Calu3 (cell line): ENCODE data around the gene NAV2. TPM values are rescaled to one million over a fixed set of nuclear protein-coding genes. Genes with fewer than 3 reads are reported as not detected.

Experiments used
- BruUV-seq: library from RNA; stranded (reverse); fragments of 400-500 nt; replicated peaks from 2 replicates; lab custom pipeline; 2021; lab: Mats Ljungman, UMichigan
- CTCF ChIA-PET: fragments of 300-600 bp; sonication (Branson Sonifier 250); formaldehyde crosslinking; loops from one replicate; lab custom pipeline; 2022; ENCODE audit warnings: antibody characterized with exemption; lab: Charles Lee
- DNase-seq: peaks from one replicate; pipeline ENCODE4 v3.0.0; 2022
- H3K27ac Mint-ChIP-seq: one replicate; pipeline ENCODE4 v1.8.0; 2022; ENCODE audit warnings: mixed read lengths; ENCODE audit not compliant: unreplicated experiment
- H3K27me3 Mint-ChIP-seq: one replicate; pipeline ENCODE4 v1.8.0; 2022; ENCODE audit warnings: mixed read lengths; ENCODE audit not compliant: unreplicated experiment
- H3K36me3 Mint-ChIP-seq: one replicate; pipeline ENCODE4 v1.8.0; 2022; ENCODE audit warnings: mild to moderate bottlenecking, moderate library complexity, mixed read lengths; ENCODE audit not compliant: insufficient read depth, unreplicated experiment
- H3K4me1 Mint-ChIP-seq: one replicate; pipeline ENCODE4 v1.8.0; 2022; ENCODE audit warnings: mild to moderate bottlenecking, low read depth, mixed read lengths; ENCODE audit not compliant: unreplicated experiment
- H3K4me3 Mint-ChIP-seq: one replicate; pipeline ENCODE4 v1.8.0; 2022; ENCODE audit warnings: mild to moderate bottlenecking, low read depth, moderate library complexity, mixed read lengths; ENCODE audit not compliant: unreplicated experiment
- H3K9me3 Mint-ChIP-seq: one replicate; pipeline ENCODE4 v1.8.0; 2022; ENCODE audit warnings: low read depth, mixed read lengths; ENCODE audit not compliant: unreplicated experiment
- CTCF ChIP-seq: fragments of 200-600 bp; IDR thresholded peaks from one replicate; pipeline ENCODE4 v1.8.0; 2022; ENCODE audit warnings: antibody characterized with exemption; ENCODE audit not compliant: unreplicated experiment
- intact Hi-C: fragments of 100-400 bp; cut with micrococcal nuclease; formaldehyde crosslinking; loops from one replicate; pipeline ENCODE4 v1.10.0; 2022; ENCODE audit not compliant: unreplicated experiment
- total RNA-seq: library from RNA; stranded (reverse); gene quantifications from 2 replicates; pipeline ENCODE4 v1.2.3, GENCODE V29; 2022

The NAV2 gene
- total RNA-seq, 1 experiment from 2014 or later = 21.4 TPM

DNA sequence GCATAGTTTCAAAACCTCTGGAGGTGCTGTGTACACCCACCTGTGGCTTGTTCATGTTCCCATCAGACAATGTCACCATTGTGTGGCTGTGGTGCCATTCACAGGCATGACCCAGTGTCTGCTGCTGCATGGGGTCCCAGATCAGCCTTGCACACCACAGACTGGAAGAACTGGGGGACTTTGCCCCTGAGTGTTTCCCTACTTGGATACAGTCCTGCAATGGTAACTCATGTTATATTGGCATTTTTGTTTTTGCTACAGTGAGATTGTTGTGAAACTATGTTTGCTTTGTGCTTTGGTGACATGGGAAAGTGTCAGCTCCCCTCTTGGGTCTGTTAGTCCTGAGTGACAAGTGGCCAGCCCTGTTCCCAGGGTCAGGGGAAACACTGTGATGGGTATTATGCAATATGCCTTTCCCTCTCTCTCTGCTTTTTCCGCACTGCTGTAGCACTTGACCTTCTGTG is 108.8 kb downstream of the NAV2 start:
- no peak for TF ChIP-seq CTCF
- H3K9me3 Mint-ChIP-seq = no peaks in the 10 kb centered on the region
- no TSS peak for BruUV-seq
- peak; percentile 39 for DNase-seq
- H3K4me1 Mint-ChIP-seq = peaks cover 24% of the 10 kb centered on the region
- H3K27ac Mint-ChIP-seq = no peak overlapping the region
- H3K36me3 Mint-ChIP-seq = no peaks in the 10 kb centered on the region
- no peaks in the 10 kb centered on the region for H3K27me3 Mint-ChIP-seq
- no peak overlapping the region for H3K4me3 Mint-ChIP-seq
- intact Hi-C loops = no loop called here
- CTCF ChIA-PET = no interaction called here

GRCh38 chr11:19821993-19822392 is 109.4 kb downstream of the NAV2 start:
- no peaks in the 10 kb centered on the region for H3K27me3 Mint-ChIP-seq
- TF ChIP-seq CTCF = no peak
- BruUV-seq = no TSS peak
- no peak overlapping the region for H3K27ac Mint-ChIP-seq
- H3K4me3 Mint-ChIP-seq = no peak overlapping the region
- CTCF ChIA-PET = no interaction called here
- H3K36me3 Mint-ChIP-seq = no peaks in the 10 kb centered on the region
- DNase-seq = no peak
- no peaks in the 10 kb centered on the region for H3K9me3 Mint-ChIP-seq
- peaks cover 24% of the 10 kb centered on the region for H3K4me1 Mint-ChIP-seq
- intact Hi-C loops = no loop called here

GRCh38 chr11:19822531-19822930 is 109.9 kb downstream of the NAV2 start:
- CTCF ChIA-PET = interaction anchor here (0.7 kb wide), 1 partner anchor 20 kb away, joined by 4 read pairs; no protein-coding TSS in a partner anchor
- no peak for DNase-seq

DNA sequence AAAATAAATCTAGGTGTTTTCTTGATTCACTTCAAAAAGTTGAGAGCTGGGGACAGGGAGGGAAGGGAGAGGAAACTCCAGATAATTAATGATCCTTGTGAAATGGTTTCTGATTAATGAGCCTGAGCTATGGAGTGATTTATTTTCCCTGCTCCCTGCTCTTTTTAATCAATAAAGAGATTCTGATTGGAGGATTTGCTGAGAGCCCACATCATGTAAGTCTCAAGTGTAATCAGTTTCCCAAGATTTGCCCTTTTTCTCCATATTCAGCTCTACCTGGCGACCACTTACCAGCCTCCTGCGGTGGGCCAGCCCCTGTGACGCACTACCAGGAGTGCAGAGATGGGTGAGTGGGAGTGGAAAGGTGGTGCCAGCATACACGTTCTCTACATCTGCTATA is 114.0 kb downstream of the NAV2 start:
- Mint-ChIP-seq H3K36me3 (no peaks in the 10 kb centered on the region), H3K27ac (peak overlapping the region; percentile 2), H3K4me1 (peaks cover 15% of the 10 kb centered on the region), H3K27me3 (no peaks in the 10 kb centered on the region), H3K9me3 (no peaks in the 10 kb centered on the region), H3K4me3 (no peak overlapping the region)
- CTCF ChIA-PET = no interaction called here
- TF ChIP-seq CTCF = no peak
- DNase-seq = no peak
- intact Hi-C loops = no loop called here
- BruUV-seq = no TSS peak

More at GRCh38 chr11:19822531-19822930, 109.9 kb downstream of the NAV2 start:
- BruUV-seq = no TSS peak
- Mint-ChIP-seq H3K4me1 (peaks cover 24% of the 10 kb centered on the region), H3K36me3 (no peaks in the 10 kb centered on the region), H3K4me3 (no peak overlapping the region), H3K27ac (no peak overlapping the region), H3K9me3 (no peaks in the 10 kb centered on the region), H3K27me3 (no peaks in the 10 kb centered on the region)
- TF ChIP-seq CTCF = no peak
- intact Hi-C loops = no loop called here
